ENCODE results near the gene BBS9.

GRCh38 chr7:33601884-33602283, 472.5 kb downstream of the BBS9 start:
- no peak for TF ChIP-seq POLR2A (IDR thresholded peaks at IDR 0.05)
- TF ChIP-seq CTCF (IDR thresholded peaks at IDR 0.05): no peak

Measured in right lobe of liver (tissue), 4 donors.